ENCODE results near the gene GNAI3.

DNA sequence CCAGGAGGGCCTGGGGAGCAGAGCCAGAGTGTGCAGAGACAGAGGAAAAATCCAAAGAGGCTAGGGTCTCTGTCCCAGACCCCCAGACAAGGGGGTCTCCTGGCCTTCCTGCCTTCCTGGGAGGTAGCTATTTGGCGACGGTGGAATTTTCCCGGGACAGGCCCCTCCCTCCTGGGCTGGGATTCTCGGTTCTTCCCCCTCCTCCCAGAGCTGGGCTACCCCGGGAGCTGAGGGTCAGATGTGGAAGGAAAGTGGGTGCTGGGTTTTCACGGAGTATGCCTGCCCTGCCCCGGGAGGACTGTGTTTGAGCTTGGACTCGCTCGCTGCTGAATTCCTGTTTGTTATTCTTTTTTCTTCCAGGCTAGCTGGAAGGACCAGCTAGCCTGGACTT is 72.0 kb downstream of the GNAI3 start:
- TF ChIP-seq, protein P1, sequence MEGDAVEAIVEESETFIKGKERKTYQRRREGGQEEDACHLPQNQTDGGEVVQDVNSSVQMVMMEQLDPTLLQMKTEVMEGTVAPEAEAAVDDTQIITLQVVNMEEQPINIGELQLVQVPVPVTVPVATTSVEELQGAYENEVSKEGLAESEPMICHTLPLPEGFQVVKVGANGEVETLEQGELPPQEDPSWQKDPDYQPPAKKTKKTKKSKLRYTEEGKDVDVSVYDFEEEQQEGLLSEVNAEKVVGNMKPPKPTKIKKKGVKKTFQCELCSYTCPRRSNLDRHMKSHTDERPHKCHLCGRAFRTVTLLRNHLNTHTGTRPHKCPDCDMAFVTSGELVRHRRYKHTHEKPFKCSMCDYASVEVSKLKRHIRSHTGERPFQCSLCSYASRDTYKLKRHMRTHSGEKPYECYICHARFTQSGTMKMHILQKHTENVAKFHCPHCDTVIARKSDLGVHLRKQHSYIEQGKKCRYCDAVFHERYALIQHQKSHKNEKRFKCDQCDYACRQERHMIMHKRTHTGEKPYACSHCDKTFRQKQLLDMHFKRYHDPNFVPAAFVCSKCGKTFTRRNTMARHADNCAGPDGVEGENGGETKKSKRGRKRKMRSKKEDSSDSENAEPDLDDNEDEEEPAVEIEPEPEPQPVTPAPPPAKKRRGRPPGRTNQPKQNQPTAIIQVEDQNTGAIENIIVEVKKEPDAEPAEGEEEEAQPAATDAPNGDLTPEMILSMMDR (conservative IDR thresholded peaks at IDR 0.05), result no peak
- TF ChIP-seq ZFX (IDR thresholded peaks at IDR 0.05), result no peak
